Measurements from ENCODE around the gene IFRD2.

GRCh38 chr3:50266017-50266416, 26.2 kb downstream of the IFRD2 start:
- TF ChIP-seq CTCF (IDR thresholded peaks at IDR 0.05) (no peak), ZFX (IDR thresholded peaks at IDR 0.05; ENCODE audit: borderline replicate concordance) (no peak)

Data from 22Rv1 (cell line).